Midbrain (tissue), 1 donor: ENCODE results near the gene ST3GAL2.
A peak's percentile ranks its signal among the peaks of the same experiment; 100 is the strongest.
"Not testable (repeated sequence)": the region's sequence is repeated elsewhere in the genome, so short reads cannot be mapped to it uniquely, and the experiment has no call there.

Experiments
- DNase-seq: peaks from one replicate; lab custom pipeline; 2025; lab: John Stamatoyannopoulos, UW

Gene ST3GAL2

DNA sequence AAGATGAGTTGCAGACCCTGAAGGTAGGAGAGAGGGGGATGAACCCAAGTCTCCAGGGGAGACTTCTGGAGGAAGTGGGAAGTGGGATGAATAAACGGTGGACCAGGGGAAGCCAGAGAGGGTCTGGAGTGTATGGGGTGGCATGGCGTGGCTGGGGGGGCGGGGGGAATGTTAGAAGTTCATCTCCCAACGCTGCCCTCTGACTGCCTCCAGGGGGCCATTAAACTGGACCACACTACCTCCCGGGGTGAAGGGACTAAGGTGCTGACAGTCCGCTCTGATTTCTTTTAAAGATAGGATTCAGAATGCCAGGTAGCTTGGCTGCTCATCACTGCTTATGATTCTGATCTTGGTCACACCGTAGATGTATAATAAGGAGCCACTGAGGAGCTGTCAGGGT lies 21.2 kb downstream of the ST3GAL2 start:
- DNase-seq, result no peak

DNA sequence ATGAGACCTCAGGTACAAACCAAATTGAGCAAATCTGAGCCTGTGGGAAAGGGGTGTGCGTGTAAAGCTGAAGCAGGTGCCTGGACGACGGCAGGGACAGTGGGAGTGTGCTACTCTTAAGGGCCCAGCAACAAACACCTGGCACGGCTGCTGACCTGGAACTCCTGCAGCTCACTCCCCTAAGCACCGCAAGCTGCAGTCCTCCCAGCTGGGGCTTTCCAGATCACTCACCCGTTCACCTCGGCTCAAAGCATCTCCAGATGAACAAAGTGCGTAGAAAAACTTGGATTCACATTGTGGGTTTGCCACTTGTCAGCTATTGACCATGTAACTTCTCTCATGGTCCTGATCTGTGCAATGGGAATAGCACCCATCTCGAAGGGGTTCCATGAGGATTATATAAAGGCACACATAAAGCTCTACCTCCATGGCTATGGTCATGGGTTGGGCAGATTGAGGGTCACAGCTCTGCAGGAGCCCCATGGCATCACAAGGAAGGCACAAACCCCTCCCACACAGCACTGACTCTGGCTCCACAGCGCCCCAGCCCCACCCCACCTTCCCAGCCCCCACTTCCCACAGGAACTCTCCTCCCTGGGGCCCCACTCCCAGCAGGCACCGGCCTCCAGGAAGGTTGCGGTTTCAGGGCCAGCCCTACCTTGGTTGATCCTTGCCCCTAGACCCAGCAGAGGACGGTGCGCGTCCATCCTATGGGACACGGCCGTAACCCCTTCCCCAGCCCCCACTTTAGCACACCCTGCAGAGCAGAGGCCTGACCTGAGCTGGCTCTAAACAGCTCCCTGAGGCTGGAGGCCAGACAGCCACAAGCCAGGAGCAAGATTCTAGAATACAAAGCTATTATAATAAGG lies 21.9 kb downstream of the ST3GAL2 start:
- DNase-seq, result no peak

GRCh38 chr16:70413572-70413971 lies 25.3 kb downstream of the ST3GAL2 start:
- not testable (repeated sequence) for DNase-seq

GRCh38 chr16:70412385-70412784 lies 26.5 kb downstream of the ST3GAL2 start:
- DNase-seq, result no peak

GRCh38 chr16:70410734-70411133 lies 28.2 kb downstream of the ST3GAL2 start:
- DNase-seq, result peak; percentile 24

- DNase-seq, result no peak
Measured at GRCh38 chr16:70407811-70408274, 31.1 kb downstream of the ST3GAL2 start.

DNA sequence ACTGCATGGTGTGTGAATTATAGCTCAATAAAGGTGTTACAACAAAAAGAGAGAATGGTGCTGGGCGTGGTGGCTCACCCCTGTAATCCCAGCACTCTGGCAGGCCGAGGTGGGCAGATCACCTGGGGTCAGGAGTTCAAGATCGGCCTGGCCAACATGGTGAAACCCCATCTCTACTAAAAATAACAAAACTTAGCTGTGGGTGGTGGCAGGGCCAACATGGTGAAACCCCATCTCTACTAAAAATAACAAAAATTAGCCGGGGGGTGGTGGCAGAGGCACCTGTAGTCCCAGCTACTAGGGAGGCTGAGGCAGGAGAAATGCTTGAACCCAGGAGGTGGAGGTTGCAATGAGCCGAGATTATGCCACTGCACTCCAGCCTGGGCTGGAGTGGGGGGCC lies 32.8 kb downstream of the ST3GAL2 start:
- DNase-seq, result not testable (repeated sequence)

DNA sequence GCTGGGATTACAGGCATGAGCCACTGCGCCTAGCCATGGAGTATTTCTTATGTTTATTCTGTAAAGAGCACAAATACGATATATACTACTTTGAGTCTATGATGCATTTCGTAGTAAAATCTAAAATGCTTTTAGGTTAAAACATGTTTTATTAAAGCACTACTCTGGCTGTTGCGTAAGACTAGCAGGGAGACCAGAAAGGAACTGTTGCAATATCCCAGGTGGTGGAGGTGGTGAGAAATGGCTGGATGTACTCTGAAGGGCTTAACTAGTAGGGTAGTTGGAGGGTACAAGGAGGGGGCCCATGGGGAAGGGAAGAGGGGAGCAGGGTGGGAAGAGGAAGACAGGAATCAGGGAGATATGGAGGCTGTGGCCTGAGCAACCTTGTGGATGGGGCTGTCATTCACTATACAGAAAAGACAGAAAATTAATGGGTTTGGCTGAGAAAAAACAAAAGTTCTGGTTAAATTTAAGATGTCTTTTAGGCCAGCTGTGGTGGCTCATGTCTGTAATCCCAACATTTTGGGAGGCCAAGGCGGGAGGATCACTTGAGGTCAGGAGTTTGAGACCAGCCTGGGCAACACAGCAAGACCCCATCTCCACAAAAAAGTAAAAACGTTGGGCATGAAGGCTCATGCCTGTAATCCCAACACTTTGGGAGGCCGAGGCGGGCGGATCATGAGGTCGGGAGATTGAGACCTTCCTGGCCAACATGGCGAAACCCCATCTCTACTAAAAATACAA lies 35.8 kb downstream of the ST3GAL2 start:
- DNase-seq, result no peak

DNA sequence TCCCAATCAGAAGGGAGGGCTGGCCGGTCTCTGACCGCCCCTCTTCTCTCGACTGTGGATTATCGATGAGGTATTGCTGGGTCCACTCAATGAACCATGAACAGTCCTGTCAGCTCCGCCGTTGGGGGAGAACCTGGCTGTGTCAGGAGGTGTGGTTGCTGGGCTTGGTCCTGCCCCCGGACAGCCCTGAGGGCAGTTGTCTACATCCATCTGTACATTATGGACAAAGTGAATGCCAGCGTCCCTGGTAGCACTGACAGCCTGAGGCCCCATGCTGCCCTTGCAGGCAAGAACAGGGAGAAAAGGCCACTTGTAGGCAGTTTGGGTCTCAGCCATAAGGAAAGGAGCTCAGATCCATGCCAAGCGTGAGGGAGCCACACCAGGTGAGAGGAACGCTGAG lies 38.9 kb downstream of the ST3GAL2 start:
- no peak for DNase-seq

- DNase-seq, result no peak
Measured at GRCh38 chr16:70399381-70399780, 39.5 kb downstream of the ST3GAL2 start.

- DNase-seq, result no peak
Measured at GRCh38 chr16:70398177-70398743, 40.6 kb downstream of the ST3GAL2 start.

DNA sequence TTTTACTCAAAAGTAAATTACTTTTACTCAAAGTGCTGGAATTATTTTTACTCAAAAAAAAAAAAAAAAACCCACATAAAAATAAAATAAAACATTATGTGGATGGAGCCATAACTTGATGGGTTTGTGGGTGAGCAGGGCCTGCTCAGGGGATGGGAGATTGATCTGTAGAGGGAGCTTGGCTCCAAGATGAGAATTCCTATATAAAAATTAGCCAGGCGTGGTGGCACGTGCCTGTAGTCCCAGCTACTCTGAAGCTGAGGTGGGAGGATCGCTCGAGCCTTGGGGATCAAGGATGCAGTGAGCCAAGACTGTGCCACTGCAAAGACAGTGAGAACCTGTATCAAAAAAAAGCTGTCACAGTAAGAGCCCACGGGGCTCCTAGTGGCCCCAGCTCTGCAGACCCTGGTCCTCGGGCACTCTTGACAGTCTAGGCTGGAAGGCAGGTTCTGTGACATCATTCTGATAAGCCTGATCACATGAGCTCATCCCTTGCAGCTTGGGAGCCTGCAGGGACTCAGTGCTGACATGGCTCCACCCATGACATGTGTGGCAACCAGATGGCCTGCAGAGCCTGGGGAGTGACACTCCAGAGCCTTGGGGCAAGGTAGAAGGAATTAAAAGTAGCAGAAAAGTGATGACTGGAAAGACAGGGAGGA lies 42.5 kb downstream of the ST3GAL2 start:
- DNase-seq, result no peak

- peak; percentile 18 for DNase-seq
Measured at GRCh38 chr16:70395345-70395901, 43.5 kb downstream of the ST3GAL2 start.

GRCh38 chr16:70394853-70395252 lies 44.0 kb downstream of the ST3GAL2 start:
- no peak for DNase-seq

DNA sequence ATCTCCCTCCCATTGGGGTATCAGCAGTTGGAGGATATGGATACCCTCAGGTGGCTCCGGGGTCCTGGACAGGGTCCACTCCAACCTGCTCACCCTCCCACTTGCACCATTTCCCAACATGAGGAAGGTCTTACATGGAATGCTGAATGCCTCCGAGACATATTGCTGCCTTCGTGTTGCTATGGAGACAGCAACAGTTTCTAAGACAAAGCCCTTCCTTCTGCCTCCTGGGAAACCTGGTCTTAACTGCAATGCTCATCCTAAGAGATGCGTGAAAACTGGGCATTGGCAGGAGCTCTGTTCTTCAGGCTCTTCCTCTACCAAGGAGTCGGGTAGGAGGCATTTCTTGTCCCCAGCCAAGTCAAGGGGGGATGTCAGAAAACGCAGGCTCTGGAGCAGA lies 45.2 kb downstream of the ST3GAL2 start:
- no peak for DNase-seq

- DNase-seq, result no peak
Measured at GRCh38 chr16:70392606-70393005, 46.3 kb downstream of the ST3GAL2 start.

GRCh38 chr16:70391881-70392481 lies 46.9 kb downstream of the ST3GAL2 start:
- no peak for DNase-seq

GRCh38 chr16:70391446-70391845 lies 47.5 kb downstream of the ST3GAL2 start:
- no peak for DNase-seq

DNA sequence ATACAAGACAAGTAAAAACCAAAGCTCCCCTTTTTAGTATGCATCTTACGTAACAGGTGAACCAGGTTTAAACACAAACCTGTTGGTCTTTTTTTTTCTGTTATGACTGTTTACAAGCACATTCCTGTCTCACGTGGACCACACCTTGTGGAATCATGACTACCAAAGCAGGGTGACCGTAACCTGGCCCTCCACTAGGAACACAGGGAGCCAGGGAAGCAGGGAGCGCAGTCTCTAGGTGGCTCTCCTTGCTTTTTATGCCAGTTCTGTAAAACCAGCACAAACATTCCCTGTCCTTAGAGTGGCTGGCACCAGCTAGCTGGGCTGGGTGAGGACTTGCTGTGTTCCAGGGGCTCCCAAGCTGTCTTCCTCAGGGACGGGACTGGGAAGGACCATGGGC lies 48.1 kb downstream of the ST3GAL2 start:
- no peak for DNase-seq

DNA sequence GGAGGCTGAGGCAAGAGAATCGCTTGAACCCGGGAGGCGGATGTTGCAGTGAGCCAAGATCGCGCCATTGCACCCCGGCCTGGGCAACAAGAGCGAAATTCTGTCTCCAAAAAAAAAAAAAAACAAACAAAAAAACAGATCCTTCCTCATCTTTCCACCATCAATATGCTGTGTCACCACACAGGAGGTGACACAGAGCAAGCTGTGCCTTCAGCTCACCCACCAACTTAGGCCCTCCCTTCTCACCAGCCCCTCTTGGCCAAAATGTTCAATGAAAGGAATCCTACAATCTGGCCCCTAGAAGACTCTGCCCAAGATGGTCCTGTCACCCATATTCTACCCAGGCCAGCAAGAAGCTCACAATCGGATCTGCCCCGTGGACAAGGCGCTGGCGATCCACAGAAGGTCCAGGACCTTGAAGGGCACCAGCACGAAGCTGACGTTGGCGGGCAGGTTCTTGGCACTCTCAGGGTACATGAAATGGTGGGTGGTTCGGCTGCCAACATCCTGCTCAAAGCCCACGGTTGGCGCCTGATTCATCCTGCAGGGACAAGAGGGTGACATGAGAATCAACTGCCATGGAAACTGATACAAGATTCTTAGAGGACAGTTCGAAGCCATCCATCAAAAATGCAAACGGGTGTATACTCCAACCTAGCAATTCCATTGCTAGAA lies 50.8 kb downstream of the ST3GAL2 start:
- DNase-seq, result no peak
